ENCODE data around the gene BSDC1.

- TF ChIP-seq, protein P1, sequence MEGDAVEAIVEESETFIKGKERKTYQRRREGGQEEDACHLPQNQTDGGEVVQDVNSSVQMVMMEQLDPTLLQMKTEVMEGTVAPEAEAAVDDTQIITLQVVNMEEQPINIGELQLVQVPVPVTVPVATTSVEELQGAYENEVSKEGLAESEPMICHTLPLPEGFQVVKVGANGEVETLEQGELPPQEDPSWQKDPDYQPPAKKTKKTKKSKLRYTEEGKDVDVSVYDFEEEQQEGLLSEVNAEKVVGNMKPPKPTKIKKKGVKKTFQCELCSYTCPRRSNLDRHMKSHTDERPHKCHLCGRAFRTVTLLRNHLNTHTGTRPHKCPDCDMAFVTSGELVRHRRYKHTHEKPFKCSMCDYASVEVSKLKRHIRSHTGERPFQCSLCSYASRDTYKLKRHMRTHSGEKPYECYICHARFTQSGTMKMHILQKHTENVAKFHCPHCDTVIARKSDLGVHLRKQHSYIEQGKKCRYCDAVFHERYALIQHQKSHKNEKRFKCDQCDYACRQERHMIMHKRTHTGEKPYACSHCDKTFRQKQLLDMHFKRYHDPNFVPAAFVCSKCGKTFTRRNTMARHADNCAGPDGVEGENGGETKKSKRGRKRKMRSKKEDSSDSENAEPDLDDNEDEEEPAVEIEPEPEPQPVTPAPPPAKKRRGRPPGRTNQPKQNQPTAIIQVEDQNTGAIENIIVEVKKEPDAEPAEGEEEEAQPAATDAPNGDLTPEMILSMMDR (IDR thresholded peaks at IDR 0.05; ENCODE audit: low read depth, low read length) = no peak
- TF ChIP-seq EZH2phosphoT487 (IDR thresholded peaks at IDR 0.05; ENCODE audit: low read depth) = no peak
These were observed 5.6 kb downstream of the BSDC1 start for GRCh38 chr1:32388641-32389040.

Measured in OCI-LY3 (cell line).